NK-92 treated with Interleukin-12 subunit alpha and Interleukin-12 subunit beta, amount 100 ng/mL, for 24 hours (cell line): ENCODE data around the gene UIMC1.
A peak's percentile ranks its signal among the peaks of the same experiment; 100 is the strongest.

Experiments used
- DNase-seq: peaks from one replicate; lab custom pipeline; 2025; lab: John Stamatoyannopoulos, UW

The UIMC1 gene

GRCh38 chr5:176952531-176953193, 53.9 kb downstream of the UIMC1 start:
- no peak for DNase-seq

DNA sequence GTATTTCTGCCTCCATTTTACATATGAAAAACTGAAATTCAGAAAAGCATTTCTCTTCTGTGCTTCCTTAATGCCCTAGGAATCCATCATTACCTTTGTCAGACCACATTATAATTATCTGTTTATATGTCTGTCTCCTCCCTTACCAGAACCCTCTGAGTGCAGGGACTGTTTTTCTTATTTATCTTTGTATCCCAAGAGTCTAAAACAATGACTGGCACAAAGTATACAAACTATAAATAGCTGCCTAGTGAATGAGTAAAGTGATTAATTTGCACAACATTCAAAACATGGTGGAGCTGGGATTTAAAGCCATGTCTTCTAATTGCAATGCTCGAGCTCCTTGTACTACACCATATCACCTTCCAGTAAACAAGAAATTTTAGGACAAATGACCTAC, 58.1 kb downstream of the UIMC1 start:
- no peak for DNase-seq

GRCh38 chr5:176947847-176948246, 58.7 kb downstream of the UIMC1 start:
- DNase-seq, result no peak

DNA sequence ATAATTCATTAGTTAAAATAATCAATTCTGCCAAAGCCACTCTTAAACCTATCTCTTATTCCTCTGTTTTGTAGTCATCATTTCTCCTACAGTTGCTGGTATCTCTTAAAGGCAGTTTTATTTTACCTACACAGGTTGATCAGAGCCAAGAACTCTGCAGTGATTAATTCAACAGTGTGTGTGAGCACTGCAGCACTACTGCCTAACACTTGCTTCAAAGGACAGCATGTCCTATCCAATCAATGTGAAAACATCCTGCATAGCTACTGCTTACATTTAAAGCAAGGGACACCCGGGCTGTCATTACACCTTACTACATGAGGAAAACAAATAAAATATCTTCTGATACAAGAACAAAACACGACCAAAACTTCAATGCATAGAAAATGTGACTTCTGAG, 62.3 kb downstream of the UIMC1 start:
- DNase-seq, result no peak

DNA sequence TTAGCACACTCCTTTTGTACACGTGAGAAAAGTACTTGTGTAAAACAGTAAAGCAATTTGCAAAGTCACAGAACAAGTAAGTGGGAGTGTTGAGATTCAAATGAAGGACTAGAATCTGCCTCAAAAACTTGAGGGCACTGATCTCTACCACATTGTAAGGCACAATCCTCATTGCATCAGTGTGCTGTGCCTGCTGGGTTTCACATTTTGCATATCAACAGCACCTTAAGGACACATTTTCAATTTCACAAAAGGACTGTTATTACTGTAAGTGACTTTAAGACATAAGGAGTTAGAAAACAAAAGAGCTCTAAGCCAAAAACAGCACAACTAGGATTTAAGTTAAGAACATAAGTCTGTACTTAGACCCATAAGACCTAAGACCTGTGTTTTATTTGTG, 62.8 kb downstream of the UIMC1 start:
- no peak for DNase-seq

DNA sequence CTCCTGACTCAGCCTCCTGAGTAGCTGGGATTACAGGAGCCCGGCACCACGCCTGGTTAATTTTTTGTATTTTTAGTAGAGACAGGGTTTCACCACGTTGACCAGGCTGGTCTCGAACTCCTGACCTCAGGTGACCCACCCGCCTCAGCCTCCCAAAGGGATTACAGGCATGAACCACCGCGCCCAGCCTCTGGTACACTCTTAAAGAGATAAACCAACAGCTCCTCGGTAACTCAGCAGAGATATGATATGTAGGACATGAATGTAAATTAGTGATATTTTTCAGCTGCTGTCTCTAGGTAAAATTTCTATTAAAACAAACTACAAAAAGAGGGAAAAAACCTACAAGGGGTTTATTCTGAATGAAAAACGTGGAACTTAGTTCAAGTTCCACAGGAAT, 64.6 kb downstream of the UIMC1 start:
- DNase-seq, result no peak

GRCh38 chr5:176938472-176938871, 68.1 kb downstream of the UIMC1 start:
- no peak for DNase-seq

- no peak for DNase-seq
Measured at GRCh38 chr5:176935017-176935416, 71.6 kb downstream of the UIMC1 start.

- peak; percentile 22 for DNase-seq
Measured at GRCh38 chr5:176934309-176934930, 72.2 kb downstream of the UIMC1 start.

- DNase-seq, result no peak
Measured at GRCh38 chr5:176929654-176930053, 76.9 kb downstream of the UIMC1 start.

- DNase-seq, result no peak
Measured at GRCh38 chr5:176927562-176927961, 79.0 kb downstream of the UIMC1 start.

- DNase-seq, result no peak
Measured at GRCh38 chr5:176922817-176923216, 83.8 kb downstream of the UIMC1 start.

DNA sequence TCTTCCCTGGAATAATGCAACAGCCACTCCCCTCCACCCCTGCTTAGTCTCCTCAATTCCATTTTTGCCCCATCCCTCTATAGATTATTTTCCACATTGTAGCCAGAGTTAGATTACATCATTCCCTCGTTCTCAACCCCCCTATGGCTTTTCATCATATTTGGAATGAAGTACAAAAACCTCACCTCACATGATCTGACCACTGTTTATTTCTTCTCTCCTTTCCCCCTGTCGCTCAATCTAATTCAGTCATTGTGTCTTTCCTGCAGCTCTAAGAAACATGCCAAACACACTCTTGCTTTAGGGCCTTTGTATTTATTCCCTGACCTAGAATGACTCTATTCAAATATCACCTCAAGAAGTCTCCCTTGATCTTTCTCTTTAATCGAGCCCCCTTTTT, 84.9 kb downstream of the UIMC1 start:
- no peak for DNase-seq

- no peak for DNase-seq
Measured at GRCh38 chr5:176918613-176919012, 88.0 kb downstream of the UIMC1 start.

DNA sequence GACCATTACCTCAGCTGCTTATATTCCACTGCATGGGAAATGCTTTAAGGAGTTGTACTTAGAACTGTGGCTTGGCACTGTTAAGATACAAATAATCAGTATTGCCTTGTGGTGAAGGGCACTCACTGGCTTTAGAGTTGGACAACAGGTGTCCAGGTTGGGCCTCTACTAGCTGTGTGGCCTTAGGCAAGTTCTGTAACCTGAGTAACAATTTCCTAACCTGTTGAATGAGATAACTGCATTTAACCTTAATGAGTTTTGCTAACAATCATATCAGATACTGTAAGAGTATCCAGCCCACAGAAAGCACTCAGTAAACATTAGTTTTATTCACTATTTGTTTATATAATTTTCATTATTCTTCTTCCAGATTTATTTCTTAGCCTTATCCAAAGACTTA, 90.2 kb downstream of the UIMC1 start:
- no peak for DNase-seq

DNA sequence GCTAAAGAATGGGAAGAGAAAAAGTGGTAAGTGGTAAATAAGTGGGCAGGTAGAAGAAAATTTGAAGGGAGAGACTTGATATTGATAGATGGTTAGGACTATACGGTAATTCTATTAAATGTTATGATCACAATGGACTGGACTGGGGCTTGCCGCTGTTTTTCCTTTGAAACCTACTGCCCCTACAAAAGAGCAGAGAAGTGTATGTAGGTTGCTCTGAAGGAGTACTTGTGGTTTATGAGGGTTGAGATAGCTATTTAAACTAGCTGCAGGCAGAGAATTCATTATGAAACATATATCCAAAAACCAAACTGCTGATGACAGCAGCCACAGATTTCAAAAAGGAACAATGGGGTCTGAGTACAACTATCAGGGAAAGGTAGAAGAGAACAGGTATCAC, 90.7 kb downstream of the UIMC1 start:
- no peak for DNase-seq

GRCh38 chr5:176912115-176912514, 94.5 kb downstream of the UIMC1 start:
- DNase-seq, result no peak

- no peak for DNase-seq
Measured at GRCh38 chr5:176908675-176909368, 97.8 kb downstream of the UIMC1 start.

GRCh38 chr5:176906796-176907195, 99.8 kb downstream of the UIMC1 start:
- DNase-seq, result no peak

DNA sequence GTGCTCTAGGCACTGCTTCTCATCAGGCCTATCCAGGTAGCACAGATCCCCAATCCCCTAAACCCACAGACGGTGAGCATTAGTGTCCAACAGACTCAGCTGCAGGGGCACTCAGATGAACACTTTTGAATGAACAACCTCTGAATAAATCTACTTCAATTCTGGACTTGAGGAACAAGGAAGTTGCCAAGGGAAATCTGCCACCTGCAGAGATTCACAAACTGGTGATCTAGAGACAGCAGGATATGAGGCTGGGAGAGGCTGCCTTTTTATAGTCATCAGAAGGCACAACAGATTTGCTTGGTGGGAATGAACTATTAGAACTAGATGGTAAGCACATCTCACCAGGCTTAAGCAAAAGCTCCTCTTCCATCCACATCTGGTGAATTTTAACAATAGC, 100.5 kb downstream of the UIMC1 start:
- no peak for DNase-seq

GRCh38 chr5:176904276-176904675, 102.3 kb downstream of the UIMC1 start:
- no peak for DNase-seq

DNA sequence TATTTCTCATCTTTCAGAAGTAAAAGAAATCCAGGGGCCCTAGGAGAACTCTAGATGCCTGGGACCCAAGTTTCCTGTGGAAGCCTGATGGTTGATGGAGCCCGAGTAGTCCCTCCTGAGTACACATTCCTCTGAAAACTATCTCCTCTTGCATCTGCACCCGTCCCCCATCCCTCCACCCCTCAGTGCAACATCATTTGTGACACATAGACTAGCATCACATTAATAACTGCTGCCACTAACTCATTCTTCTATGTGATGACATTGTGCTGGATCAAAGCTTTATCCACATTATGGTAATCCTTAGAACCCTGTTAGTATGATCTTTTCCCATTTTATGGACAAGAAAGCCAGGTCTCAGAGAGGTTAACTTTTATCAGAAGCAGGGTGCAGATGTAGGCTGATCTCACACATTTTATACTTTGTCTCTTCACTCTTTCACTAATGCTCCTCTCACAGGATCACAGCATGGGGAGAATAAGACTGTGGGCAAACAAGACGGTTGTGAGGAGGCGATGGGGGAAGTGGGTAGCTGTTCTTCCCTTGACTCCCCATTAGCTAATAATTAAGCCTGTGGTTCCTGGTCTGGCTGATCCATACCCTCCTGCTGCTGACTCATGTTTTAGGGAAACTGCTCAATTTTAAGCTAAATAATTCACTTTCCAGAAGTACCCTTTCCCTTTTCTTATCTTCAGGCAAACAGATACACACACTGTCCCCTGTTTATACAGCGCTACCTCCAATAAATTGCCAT, 103.5 kb downstream of the UIMC1 start:
- no peak for DNase-seq
